HG02798 (cell line): ENCODE measurements around the gene KCNQ2.

ENCODE experiments used
- ATAC-seq: cut with Tn5 transposase; IDR thresholded peaks from one replicate; pipeline ENCODE4 v1.9.1; 2021; ENCODE audit warnings: mild to moderate bottlenecking; ENCODE audit not compliant: unreplicated experiment, poor library complexity

Gene KCNQ2

DNA sequence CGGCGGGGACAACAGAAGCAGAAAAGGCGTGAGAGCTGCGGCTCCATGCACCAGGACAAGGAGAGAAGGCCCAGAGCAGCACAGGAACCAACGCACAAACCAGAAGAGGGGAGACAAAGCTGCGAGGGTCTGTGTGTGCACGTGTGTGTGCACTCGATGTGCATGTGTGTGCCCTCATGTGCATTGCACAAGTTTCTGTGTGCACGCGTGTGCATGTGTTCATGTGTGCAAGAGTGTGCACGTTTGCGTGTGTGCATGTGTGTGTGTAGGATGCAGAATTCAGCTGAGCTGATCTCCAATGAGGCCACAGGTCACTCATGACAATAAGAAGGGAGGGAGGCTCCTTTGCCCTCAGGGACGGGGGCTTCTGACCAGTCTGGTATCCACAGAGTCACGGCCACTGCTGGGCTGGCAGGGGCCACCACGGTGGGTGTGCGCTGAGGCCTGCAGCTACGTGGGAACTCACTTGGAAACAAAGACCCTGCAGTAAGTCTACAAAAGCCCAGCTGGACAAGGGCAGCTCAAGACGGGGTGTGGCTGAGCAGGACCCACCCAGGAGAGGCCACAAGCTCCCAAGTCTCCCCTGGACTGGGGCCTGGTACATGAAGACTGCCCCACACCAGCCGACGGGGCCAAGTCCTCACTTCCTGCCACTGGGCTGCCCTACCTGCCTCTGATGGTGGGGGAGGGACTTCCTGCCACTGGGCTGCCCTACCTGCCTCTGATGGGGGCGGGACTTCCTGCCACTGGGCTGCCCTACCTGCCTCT is 63.2 kb downstream of the KCNQ2 start:
- no peak for ATAC-seq

DNA sequence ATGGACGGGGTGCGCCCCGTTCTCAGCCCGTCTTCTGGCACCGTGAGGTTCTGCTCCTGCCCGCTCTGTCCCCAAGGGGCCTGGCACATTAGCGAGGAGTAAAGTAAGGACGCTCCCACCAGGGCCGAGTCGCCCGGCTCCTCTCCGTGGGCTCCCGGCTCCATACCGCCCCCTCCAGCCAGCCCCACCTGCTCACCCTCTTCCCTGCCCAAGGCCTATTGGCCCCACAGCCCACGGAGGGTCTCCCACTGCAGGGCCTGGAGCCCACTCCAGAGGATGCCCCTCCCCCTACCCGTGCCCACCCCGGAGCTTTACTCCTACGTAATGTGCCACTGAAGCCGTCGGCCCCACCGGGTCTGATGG is 63.8 kb downstream of the KCNQ2 start:
- ATAC-seq, result no peak

DNA sequence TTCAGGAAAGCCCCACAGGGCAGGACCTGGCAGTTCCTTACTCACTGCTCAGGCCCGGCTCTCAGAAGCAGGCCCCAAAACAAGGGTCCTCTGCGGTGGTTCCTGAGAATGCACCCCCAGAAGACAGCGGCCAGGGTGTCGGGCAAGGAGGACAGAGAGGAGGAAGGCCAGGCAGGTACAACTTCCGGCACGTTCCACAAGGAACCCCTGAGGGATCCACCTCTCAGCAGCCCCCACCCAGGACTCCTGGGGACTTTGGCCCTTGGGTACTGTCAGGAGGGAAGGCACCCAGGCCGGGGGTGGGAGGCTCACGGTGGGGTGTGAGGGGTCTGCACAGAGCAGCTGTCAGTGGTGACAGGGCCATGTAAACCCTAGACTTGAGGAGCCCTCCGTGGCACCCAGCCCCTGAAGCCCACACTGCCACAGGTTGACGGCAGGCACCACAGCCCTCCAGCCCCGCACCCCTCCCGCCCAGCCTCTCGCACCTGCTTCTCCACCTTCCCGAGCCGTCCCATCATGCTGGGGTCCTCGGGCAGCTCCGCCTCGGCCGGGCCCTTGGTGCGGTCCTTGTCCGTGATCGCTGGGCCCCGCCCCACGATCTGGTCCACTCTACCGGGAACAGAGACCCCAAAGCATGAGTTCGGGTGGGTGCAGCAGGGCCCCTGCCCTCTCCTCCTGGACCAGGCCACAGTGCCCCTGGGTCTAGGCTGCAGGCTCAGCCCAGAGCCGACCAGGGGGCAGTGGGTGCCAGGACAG is 64.3 kb downstream of the KCNQ2 start:
- ATAC-seq, result no peak

DNA sequence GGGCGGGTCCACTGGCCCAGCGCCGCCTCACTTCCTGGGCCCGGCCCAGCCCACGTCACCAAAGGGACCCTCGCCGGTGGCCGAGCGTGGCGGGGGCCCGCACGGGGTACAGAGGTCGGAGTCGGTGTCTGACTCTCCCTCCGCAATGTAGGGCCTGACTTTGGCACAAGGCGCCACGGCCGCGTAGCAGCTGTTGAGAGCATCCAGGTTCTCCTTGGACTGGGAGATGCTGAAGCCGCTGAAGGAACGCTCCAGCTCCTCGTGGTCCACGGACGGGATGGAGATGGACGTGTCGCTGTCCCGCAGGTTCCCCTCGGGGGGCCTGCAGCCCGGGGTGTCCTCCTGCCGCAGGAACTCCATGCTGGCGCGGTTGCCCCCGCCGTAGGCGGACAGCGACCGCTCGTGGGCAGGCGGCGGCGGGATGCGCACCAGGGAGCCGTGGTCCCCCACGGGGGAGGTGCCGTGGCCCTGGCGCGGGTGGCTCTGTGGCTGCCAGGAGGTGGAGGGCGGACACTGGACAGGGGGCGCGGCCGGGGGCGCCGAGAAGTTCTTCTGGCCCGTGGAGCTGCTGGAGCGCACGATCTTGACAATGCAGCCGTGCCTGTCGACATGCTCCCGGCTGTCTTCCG is 65.7 kb downstream of the KCNQ2 start:
- ATAC-seq, result no peak

DNA sequence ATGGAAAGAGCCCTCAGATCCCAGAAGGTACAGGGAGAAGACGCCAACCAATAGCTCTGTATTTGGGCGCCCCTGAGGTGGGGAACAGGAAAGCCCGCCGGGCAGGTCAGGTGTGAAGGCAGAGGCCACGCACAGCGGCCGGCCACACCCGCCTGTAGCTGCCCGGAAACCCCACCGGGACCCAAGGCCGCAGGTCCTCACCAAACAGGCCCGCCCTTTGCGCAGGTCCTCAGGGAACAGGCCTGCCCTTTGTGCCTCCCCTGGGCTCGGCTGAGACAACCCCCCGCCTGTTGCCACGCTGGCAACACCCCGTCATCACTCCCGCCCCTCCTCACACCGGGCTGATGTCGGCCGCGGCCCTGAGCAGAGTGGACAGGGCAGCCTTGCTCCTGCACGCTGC is 66.4 kb downstream of the KCNQ2 start:
- ATAC-seq, result no peak

DNA sequence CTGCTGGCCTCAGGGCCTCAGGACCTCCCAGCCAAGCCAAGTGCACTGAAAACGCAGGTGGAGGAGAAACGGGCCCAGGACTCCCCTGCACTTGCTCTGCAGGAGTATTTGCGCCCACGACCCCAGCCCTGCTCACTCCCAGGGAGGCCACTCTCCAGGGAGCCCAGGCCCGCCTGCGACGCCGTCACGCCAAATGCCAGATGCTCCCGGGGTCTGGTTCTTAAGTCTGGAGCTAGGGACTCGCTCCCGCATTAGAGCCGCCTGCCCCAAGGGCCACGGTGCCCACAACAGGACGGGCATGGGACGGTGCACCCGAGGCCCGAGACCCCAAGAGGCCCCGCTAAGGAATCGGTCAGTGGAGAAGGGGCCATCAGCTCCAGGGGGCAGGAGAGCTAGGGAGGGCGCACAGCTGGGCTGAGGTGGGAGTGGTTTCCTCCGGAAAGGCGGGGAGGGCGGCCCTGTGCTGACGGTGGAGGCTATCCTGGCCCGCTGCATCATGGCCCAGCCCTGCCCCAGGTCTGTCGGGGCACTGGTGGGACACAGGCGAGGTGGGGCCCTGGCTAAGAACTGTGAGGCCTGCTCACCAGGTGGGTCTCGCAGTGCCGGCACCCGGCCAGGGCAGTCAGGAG is 67.2 kb downstream of the KCNQ2 start:
- no peak for ATAC-seq

DNA sequence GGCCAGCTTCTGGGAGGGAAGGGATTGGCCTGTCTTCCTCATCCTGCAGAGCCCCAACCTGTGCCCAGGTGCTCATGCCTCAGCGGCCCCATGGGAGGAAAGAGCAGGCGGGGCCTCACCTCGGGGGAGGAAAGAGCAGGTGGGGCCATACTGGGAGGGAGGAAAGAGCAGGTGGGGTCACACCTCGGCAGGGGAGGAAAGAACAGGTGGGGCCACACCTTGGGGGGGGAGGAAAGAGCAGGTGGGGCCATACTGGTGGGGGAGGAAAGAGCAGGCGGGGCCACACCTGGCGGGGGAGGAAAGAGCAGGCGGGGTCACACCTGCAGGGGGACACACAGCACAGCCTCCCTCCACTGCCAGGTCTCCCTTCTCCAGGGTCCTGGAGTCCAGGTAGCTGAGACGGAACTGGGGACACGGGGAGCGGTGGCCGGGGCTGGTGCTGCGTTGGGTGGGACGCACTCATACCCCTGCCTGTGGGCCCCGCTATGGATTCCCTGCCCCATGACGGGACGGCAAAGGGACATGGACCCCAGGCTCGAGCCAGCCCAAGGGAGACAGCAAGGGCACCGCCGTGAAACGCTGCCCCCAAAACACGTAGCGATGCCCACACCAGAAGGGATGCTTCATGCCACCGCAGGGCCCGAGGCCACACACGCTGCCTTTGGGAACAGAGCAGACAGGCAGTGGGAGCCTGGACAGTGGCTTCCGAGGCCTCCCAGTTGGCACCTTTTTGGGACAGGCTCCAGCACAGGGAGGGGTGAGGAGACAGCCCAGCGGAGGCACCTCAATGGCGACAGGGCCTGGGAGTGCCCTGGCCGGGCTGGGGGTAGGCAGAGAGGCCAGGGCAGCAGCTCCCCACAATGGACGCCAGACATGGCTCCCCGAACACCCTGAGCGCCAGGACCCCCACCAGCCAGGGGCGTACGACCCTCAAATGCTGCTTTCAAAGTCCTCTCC is 68.0 kb downstream of the KCNQ2 start:
- ATAC-seq, result no peak

DNA sequence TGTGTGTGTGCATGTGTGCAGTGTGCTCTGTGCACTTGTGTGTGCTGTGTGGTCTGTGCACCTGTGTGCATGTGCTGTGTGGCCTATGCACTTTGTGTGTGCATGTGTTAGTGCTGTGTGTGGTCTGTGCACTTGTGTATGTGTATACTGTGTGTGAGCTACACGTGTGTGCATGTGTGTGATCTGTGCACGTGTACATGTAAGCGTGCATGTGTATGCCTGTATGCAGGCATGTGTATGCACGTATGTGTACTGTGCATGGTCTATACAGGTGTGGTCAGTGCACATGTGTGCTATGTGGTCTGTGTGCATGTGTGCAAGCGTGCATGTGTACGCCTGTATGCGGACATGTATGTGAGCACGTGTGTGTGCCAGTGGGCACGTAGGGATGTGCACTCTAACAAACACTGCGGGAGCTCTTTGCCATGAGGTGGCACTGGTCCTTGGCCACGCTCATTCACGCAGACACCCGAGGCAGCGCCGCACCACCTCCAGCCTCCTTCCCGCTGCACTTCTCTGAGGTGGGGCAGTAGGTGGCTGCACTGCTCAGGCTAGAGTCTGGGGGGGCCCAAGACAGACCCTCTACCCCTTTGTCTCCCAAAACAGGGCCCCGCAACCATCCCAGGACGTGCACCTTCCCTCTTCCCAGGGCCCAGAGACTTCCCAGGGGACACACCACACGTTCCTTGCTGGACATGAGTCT is 68.9 kb downstream of the KCNQ2 start:
- no peak for ATAC-seq

DNA sequence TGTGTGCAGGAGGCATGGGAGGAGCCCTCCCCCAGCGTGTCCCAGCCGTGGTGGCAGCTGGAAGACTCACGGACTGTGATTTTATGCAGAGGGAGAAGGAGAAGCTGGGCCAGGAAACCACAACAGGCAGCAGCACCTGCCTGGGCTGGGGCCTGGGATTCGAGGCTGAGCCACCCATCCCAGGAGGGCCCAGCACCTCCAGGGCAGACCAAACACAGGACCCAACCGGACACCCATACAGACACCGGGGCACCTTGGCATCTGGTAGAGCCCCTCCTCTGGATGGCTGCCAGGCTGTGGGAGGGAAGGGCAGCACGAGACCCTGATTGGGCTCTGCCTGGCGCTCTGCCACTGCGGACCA is 69.6 kb downstream of the KCNQ2 start:
- no peak for ATAC-seq

DNA sequence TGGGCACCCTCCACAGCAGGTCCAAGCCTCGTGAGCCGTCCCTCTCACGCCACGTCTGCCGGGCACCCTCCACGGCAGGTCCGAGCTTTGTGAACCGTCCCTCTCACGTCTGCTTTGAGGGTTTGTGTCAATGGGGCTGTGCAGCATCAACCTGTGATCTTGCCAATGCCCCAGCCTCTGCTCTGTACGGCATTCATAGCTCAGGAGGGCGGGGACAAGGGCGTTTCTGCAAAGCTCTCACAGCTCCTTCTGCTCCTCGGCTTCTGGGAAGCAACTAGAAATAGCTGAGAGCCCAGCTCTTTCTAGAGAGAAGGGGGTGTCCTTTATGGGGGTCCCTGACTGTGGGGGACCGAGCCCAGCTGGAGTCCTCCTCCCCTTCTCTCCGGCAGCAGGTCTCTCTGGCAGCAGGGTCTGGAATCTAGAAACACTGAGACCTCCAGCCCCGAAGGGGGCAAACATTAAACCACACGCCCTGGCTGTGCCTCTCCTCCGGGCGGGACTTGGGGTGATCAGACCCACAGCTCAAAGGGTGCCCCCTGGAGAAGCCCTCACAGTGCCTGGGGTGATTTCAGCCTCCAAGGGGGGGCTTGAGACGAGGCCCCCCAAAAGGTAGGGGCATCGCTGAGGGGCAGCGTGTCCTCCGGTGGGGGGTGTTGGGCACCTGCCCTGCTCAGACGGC is 70.1 kb downstream of the KCNQ2 start:
- no peak for ATAC-seq

DNA sequence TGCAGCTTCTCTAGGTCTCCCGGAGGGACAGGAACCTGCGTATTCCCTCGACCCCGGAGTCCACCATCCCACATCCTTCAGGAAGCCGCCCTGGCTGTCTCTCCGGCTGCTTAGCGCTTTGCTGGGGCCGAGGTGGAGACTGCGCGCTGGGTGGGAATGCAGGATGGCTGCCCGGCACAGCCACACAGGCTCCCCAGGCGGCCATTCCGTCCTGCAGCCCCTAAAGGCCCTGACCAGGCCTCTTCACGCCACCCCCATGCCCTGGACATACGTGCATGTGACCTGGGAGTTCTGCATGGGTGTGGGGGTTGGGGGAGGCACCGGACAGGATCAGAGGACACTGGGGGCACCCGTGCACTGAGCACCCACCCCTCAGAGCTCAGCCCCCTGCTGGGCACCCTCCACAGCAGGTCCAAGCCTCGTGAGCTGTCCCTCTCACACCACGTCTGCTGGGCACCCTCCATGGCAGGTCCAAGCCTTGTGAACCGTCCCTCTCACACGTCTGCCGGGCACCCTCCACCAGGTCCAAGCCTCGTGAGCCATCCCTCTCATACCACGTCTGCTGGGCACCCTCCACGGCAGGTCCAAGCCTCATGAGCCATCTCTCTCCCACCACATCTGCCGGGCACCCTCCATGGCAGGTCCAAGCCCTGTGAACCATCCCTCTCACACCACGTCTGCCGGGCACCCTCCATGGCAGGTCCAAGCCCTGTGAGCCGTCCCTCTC is 70.9 kb downstream of the KCNQ2 start:
- ATAC-seq, result no peak

DNA sequence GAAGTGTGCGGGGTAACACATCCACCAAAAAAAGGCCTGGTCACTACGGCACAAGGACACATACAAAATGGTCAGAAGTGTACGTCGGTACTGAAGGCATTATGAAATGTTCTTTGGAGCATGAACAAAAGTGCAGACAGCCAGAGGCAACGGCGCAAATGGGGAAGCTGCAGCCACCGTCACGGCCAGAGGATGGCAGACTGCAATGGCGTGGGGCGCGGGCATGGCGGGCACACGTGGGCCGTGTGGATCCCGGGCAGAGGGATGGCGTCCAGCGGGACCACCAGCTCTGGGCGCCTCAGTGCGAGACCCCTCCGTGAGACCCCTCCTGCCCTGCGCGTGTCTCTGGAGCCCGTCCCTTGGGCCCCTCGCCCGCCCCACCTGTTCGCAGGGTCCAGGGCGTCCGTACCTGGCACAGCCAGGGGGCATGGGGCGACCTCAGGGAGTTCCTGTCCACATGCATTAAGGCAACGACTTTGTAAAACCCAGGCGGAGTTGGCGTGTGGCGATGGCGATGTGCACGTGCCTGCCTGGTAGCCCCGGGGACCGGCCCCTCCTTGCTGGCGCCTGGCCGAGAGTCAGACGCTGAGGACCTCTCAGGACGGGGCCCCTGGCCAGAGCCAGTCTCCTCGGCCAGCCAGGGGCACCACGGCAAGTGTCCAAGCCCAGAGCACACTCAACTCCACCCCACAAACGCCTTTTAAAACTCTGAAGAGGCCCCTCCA is 71.8 kb downstream of the KCNQ2 start:
- ATAC-seq, result no peak

DNA sequence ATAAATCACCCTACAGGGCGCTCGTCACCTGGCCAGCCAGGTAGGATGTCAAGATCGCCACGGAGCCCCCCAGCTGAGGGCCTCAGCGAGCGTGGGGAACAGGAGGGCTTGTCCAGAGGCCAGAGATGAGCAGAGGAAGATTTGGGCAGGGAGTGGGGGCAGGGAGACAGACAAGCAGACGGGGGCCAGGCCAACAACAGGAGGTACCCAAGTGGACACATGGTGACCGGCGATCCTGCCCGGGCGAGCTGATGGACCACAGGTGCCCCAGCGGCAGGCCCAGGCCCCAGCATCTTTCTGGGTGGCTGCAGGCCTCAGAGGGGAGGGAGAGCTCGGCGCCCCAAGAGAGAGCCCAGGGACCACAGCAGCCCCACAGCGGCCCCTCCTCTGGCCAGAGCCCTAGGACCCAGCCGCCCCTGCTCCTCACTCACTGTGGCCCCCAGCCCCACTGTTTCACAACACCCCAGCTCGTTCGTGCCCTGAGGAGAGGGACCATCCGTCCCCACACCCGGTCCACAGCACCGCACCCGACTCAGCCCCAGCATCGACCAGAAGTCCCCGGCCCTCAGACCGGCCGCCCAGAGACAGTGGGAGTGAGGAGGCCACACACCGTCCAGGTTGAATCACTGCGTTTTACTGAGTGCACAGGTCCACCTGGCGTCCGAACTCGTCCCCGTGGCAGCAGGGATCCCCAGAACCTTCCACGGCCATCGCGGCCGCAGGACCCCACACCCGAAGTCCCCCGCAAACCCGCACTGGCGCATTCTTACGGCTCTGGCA is 72.7 kb downstream of the KCNQ2 start:
- no peak for ATAC-seq

DNA sequence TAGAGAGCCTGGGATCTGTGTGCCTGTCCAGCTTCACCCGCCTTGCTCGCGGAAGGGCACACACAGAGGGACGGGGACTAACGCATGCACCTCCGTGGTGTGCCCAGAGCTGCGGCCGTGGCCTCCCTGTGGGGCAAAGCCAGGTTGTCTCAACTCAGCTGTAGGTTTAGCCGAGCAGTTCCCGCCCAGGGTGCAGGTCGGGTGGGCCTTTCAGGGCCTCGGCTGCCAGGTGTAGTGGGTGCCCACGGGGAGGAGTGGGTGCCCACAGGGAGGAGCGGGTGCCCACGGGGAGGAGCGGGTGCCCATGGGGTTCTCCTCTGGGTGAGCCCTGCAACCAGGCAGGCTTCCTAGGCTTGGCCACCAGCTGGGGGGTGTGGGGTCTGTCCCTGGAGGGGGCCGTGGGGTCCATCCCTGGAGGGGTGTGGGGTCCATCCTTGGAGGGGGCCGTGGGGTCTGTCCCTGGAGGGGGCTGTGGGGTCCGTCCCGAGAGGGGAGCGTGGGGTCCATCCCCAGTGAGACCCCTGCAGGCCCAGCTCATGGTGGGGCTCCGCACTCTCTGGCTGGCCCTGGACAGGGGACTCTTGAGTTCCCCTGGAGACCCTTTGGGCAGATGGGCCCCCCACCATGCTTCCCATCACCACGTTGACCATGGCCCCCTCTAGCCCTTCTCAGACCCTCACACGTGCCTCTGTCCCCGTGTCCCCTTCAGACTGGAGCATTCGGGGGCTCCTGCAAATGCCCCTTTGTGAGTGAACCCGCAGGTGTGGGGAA is 73.5 kb downstream of the KCNQ2 start:
- no peak for ATAC-seq

DNA sequence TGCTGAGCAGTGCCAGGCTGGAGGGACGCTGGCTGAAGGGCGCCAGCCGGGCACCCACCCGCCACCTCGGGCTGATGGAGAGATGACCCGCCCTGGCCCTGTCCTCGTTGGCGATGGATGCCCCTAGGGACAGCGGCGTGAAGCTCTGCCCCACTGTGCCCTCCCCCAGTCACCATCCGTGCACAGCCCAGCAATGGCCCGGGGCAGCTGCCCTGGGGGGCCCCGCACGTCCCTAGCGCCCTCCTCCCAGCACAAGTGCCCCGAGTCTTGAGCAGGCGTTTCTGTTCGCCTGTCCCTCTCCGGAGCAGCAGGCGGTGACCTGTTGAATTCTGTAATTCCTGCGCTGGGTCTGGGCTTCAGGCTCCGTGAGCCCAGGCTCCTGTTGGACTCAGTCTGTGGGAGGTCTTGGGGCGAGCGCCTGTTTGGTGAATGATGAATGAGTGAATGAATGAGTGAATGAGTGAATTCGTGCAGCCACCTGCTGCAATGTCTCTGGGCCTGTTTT is 74.5 kb downstream of the KCNQ2 start:
- no peak for ATAC-seq
